Measurements from ENCODE around the gene PHF12. TPM values are rescaled to one million over a fixed set of nuclear protein-coding genes. Genes with fewer than 3 reads are reported as not detected.

Gene PHF12
- polyA plus RNA-seq (2011; rRNA removed) (10.4 and 16.5 TPM in 2 replicates), polyA minus RNA-seq (2011; rRNA and poly(A)+ RNA removed) (40.5 and 42.1 TPM in 2 replicates)

DNA sequence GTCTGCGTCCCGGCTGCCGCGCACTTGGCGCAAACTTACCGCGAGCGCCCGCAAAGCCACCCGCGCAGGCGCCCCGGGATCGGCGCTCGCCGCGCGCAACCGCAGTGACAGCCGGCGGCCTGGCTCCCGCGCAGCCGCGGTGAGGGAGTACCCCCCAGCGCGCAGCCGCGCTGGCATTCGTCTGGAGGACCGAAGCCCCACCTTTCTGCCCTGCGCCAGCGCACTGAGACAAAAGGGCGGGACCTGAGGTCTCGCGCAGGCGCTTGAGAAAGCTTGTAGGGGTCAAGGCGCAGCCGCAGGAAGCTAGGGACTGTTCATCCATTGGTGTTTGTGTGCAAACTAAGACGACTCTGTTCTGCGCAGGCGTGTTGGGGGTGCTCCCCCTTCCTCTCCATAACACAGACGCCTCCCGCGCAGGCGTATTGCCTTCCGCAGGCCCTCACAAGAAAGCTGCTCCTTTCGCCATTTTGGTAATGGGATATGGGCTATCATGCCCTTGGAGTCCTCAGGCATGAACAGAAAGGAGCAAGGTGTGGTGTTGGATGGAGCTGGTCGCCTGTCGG, at the start of gene PHF12:
TSS of gene PHF12 (minus strand) at position 91 of the 563 bp plus-strand sequence. CDS start 558 bp downstream, outside the sequence.
- peak; percentile 100 for DNase-seq (ENCODE audit: low read depth)
- TF ChIP-seq, protein P1, sequence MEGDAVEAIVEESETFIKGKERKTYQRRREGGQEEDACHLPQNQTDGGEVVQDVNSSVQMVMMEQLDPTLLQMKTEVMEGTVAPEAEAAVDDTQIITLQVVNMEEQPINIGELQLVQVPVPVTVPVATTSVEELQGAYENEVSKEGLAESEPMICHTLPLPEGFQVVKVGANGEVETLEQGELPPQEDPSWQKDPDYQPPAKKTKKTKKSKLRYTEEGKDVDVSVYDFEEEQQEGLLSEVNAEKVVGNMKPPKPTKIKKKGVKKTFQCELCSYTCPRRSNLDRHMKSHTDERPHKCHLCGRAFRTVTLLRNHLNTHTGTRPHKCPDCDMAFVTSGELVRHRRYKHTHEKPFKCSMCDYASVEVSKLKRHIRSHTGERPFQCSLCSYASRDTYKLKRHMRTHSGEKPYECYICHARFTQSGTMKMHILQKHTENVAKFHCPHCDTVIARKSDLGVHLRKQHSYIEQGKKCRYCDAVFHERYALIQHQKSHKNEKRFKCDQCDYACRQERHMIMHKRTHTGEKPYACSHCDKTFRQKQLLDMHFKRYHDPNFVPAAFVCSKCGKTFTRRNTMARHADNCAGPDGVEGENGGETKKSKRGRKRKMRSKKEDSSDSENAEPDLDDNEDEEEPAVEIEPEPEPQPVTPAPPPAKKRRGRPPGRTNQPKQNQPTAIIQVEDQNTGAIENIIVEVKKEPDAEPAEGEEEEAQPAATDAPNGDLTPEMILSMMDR (IDR thresholded peaks at IDR 0.05; ENCODE audit: insufficient read depth, low read depth, low read length), result no peak
- ChIA-PET CTCF (interaction anchor here (0.5 to 6.4 kb wide), 8 partner anchors 12 to 241 kb away, joined by 3 to 92 read pairs (median 6); partner anchors contain the start of genes MYO18A, NEK8 and TLCD1), POLR2A (interaction anchor here (1.6 kb wide), 1 partner anchor 232 kb away, joined by 14 read pairs; the partner anchor contains the start of gene RPL23A)
- H3K4me3 ChIP-seq (ENCODE audit: low read depth, low read length), result peak within 1 kb of the TSS; percentile 75
- H3K36me3 ChIP-seq (ENCODE audit: control insufficient read depth, insufficient read depth, low read length), result no peaks in the 10 kb centered on the region
- H3K27me3 ChIP-seq (ENCODE audit: control insufficient read depth, insufficient read depth, low read length), result no peaks in the 10 kb centered on the region

DNA sequence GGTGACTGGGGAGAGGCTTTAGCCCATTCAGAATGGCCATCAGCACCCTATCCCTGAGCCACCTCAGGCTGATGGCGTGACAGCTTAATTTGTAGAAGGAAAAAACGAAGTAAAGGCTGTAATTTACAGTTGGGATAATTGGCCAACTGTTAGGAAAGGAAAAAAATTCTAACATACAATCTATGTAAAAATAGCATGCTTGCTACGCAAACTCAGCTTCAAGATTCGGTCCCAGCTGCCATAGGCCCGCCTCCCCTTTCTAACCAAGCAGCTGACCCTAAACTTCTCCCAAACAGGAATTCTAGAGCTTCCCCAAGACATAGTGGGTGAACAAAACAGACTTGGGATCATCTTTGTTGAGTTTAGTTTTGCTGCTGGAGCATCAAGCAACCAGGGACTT, 49.7 kb upstream of the PHF12 start:
- TF ChIP-seq, protein P1 (IDR thresholded peaks at IDR 0.05; ENCODE audit: insufficient read depth, low read depth, low read length), result no peak
- H3K4me3 ChIP-seq (ENCODE audit: low read depth, low read length), result no peak overlapping the region
- ChIA-PET POLR2A (no interaction called here), CTCF (no interaction called here)
- H3K36me3 ChIP-seq (ENCODE audit: control insufficient read depth, insufficient read depth, low read length), result no peaks in the 10 kb centered on the region
- peaks cover 32% of the 10 kb centered on the region for H3K27me3 ChIP-seq (ENCODE audit: control insufficient read depth, insufficient read depth, low read length)
- DNase-seq (ENCODE audit: low read depth), result no peak

- H3K4me3 ChIP-seq (ENCODE audit: low read depth, low read length), result no peak overlapping the region
- peaks cover 24% of the 10 kb centered on the region for H3K27me3 ChIP-seq (ENCODE audit: control insufficient read depth, insufficient read depth, low read length)
- H3K36me3 ChIP-seq (ENCODE audit: control insufficient read depth, insufficient read depth, low read length), result no peaks in the 10 kb centered on the region
- DNase-seq (ENCODE audit: low read depth), result no peak
- ChIA-PET CTCF (no interaction called here), POLR2A (no interaction called here)
- TF ChIP-seq, protein P1 (IDR thresholded peaks at IDR 0.05; ENCODE audit: insufficient read depth, low read depth, low read length), result no peak
Observed at GRCh38 chr17:28999206-28999605, 47.9 kb upstream of the PHF12 start.

DNA sequence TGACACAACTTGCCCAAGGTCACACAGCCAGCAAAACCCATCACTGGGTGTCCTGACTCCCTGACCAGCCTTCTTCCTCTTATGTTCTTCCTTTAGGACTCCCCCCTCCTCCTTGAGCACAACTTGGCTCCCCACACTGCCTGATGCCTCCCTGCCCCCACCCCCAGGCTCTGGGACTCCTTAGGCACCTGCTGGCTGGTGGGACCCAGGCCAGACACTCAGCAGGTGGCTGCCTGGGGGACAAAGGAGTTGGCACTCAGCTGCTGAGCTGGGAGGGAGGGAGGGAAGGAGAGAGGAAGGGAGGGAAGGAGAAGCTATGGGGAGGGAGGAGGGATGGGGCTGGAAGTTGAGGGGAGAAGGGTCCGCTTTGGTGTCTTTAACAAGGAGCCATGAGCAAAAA, 46.5 kb upstream of the PHF12 start:
- H3K4me3 ChIP-seq (ENCODE audit: low read depth, low read length), result no peak overlapping the region
- TF ChIP-seq, protein P1 (IDR thresholded peaks at IDR 0.05; ENCODE audit: insufficient read depth, low read depth, low read length), result no peak
- no peaks in the 10 kb centered on the region for H3K36me3 ChIP-seq (ENCODE audit: control insufficient read depth, insufficient read depth, low read length)
- ChIA-PET POLR2A (no interaction called here), CTCF (interaction anchor here (1.0 kb wide), 1 partner anchor 11 kb away, joined by 3 read pairs; no protein-coding TSS in a partner anchor)
- DNase-seq (ENCODE audit: low read depth), result no peak
- H3K27me3 ChIP-seq (ENCODE audit: control insufficient read depth, insufficient read depth, low read length), result peaks cover 17% of the 10 kb centered on the region

DNA sequence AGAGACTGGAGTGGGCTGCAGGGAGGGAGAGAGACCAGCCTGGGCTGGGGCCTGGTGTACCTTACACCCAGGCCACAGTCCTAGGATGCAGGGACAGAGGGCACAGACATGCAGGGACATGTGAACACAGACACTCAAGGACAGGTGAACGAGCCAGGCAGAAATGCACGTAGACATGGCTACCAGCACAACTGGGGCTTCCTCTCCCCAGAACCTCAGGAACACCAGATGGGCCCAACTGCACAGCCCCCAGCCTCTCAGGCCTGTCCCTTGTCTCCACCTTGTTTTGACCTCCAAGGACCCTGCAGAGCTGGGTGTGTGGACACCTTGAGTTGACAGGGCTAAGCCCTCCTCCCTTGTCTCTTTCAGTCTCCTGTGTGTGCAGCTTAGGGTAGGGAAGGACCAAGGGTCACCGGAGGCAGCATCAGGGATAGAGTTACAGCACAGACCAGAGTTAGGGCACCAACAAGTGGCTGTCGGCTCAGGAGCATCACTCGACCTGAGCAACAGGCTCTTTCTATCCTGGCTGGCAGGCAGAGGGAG, 45.3 kb upstream of the PHF12 start:
- CTCF ChIA-PET, result interaction anchor here (1.0 kb wide), 1 partner anchor 9 kb away, joined by 3 read pairs; no protein-coding TSS in a partner anchor
- no peak for DNase-seq (ENCODE audit: low read depth)
- POLR2A ChIA-PET, result no interaction called here
- Histone ChIP-seq H3K4me3 (ENCODE audit: low read depth, low read length) (no peak overlapping the region), H3K36me3 (ENCODE audit: control insufficient read depth, insufficient read depth, low read length) (no peaks in the 10 kb centered on the region), H3K27me3 (ENCODE audit: control insufficient read depth, insufficient read depth, low read length) (peaks cover 14% of the 10 kb centered on the region)
- TF ChIP-seq, protein P1 (IDR thresholded peaks at IDR 0.05; ENCODE audit: insufficient read depth, low read depth, low read length), result no peak

Measured in BJ (cell line).